ENCODE results near the gene NACA2. TPM values are rescaled to one million over a fixed set of nuclear protein-coding genes. Genes with fewer than 3 reads are reported as not detected.

The NACA2 gene
- total RNA-seq, 1 donor, result not detected

- TF ChIP-seq CTCF (IDR thresholded peaks at IDR 0.05; ENCODE audit: insufficient read depth, low read depth, low read length), result no peak
- no peak for DNase-seq (ENCODE audit: low read depth)
- no peak overlapping the region for H3K4me3 ChIP-seq (ENCODE audit: low read depth, low read length)
Measured at GRCh38 chr17:61582593-61582992, 8.4 kb downstream of the NACA2 start.

- TF ChIP-seq CTCF (IDR thresholded peaks at IDR 0.05; ENCODE audit: insufficient read depth, low read depth, low read length), result no peak
- H3K4me3 ChIP-seq (ENCODE audit: low read depth, low read length), result no peak overlapping the region
- no peak for DNase-seq (ENCODE audit: low read depth)
Measured at GRCh38 chr17:61581611-61582349, 9.2 kb downstream of the NACA2 start.

- no peak for TF ChIP-seq CTCF (IDR thresholded peaks at IDR 0.05; ENCODE audit: insufficient read depth, low read depth, low read length)
- no peak overlapping the region for H3K4me3 ChIP-seq (ENCODE audit: low read depth, low read length)
- DNase-seq (ENCODE audit: low read depth), result no peak
Measured at GRCh38 chr17:61580502-61580901, 10.5 kb downstream of the NACA2 start.

- peak; percentile 2 for TF ChIP-seq CTCF (IDR thresholded peaks at IDR 0.05; ENCODE audit: insufficient read depth, low read depth, low read length)
- H3K4me3 ChIP-seq (ENCODE audit: low read depth, low read length), result no peak overlapping the region
- no peak for DNase-seq (ENCODE audit: low read depth)
Measured at GRCh38 chr17:61579961-61580360, 11.1 kb downstream of the NACA2 start.

GRCh38 chr17:61579347-61579746 is 11.7 kb downstream of the NACA2 start:
- no peak for DNase-seq (ENCODE audit: low read depth)
- no peak overlapping the region for H3K4me3 ChIP-seq (ENCODE audit: low read depth, low read length)
- no peak for TF ChIP-seq CTCF (IDR thresholded peaks at IDR 0.05; ENCODE audit: insufficient read depth, low read depth, low read length)

GRCh38 chr17:61578645-61579044 is 12.4 kb downstream of the NACA2 start:
- no peak for TF ChIP-seq CTCF (IDR thresholded peaks at IDR 0.05; ENCODE audit: insufficient read depth, low read depth, low read length)
- no peak overlapping the region for H3K4me3 ChIP-seq (ENCODE audit: low read depth, low read length)
- no peak for DNase-seq (ENCODE audit: low read depth)

GRCh38 chr17:61575983-61576382 is 15.0 kb downstream of the NACA2 start:
- no peak for DNase-seq (ENCODE audit: low read depth)
- no peak overlapping the region for H3K4me3 ChIP-seq (ENCODE audit: low read depth, low read length)
- no peak for TF ChIP-seq CTCF (IDR thresholded peaks at IDR 0.05; ENCODE audit: insufficient read depth, low read depth, low read length)

Measured in fibroblast of villous mesenchyme (primary cell).